ENCODE measurements around the gene ELF2. TPM values are rescaled to one million over a fixed set of nuclear protein-coding genes. Genes with fewer than 3 reads are reported as not detected.

ELF2 gene
- total RNA-seq, 1 donor from 2014 or later: 57.9 TPM

DNA sequence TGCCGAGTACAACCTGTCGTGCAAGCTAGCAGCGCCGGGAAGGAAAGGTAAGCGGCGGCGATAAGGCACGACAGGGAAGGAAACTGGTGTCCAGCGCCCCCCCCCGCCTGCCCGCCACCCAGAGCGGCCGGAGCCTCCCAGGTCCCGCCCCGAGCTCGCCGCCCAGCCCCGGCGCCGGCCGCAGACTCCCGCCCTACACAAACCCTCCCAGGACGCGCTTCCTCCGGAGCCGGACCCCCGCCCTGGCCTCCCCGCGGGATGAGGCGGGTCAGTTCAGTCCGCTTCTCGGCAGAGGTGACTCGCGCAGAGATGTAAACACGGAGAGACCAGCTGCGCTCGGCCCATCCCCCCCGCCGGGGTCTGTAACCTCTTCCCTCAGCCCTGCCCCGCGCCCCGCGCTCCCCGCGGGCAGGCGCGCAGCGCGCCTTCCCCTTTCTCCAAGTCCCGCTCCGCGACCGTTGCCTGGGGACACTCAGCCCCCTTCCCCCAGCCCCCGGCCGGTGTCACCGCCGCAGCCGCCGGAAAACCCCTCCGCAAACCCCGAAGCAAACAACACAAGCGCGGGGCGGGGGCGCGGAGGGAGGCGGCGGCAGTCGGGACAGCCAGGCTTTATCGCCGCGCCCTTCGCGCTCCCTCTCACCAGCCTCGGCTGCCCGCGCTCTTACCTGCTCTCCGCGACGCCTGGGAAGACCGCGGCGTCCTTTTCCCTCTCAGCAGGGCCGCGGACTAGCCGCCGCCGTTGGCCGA is 543 bp downstream of the ELF2 start:
- peaks cover 2% of the 10 kb centered on the region for H3K36me3 Mint-ChIP-seq (ENCODE audit: low read depth)
- CTCF ChIA-PET: interaction anchor here (0.7 to 1.7 kb wide), 4 partner anchors 9 to 119 kb away, joined by 3 to 8 read pairs (median 3); no protein-coding TSS in a partner anchor
- ATAC-seq (ENCODE audit: low read depth) (peak; percentile 31), DNase-seq (peak; percentile 74)
- peaks cover 28% of the 10 kb centered on the region for H3K4me1 Mint-ChIP-seq
- H3K27ac Mint-ChIP-seq: peak overlapping the region; percentile 86
- POLR2A ChIA-PET: interaction anchor here (0.5 to 4.4 kb wide), 19 partner anchors 9 to 380 kb away, joined by 3 to 74 read pairs (median 8); partner anchors contain the start of genes NAA15, NDUFC1, NOCT and SETD7
- TF ChIP-seq, protein P1, sequence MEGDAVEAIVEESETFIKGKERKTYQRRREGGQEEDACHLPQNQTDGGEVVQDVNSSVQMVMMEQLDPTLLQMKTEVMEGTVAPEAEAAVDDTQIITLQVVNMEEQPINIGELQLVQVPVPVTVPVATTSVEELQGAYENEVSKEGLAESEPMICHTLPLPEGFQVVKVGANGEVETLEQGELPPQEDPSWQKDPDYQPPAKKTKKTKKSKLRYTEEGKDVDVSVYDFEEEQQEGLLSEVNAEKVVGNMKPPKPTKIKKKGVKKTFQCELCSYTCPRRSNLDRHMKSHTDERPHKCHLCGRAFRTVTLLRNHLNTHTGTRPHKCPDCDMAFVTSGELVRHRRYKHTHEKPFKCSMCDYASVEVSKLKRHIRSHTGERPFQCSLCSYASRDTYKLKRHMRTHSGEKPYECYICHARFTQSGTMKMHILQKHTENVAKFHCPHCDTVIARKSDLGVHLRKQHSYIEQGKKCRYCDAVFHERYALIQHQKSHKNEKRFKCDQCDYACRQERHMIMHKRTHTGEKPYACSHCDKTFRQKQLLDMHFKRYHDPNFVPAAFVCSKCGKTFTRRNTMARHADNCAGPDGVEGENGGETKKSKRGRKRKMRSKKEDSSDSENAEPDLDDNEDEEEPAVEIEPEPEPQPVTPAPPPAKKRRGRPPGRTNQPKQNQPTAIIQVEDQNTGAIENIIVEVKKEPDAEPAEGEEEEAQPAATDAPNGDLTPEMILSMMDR (IDR thresholded peaks at IDR 0.05): no peak
- H3K27me3 Mint-ChIP-seq: no peaks in the 10 kb centered on the region
- no peaks in the 10 kb centered on the region for H3K9me3 Mint-ChIP-seq
- intact Hi-C loops (cut with micrococcal nuclease): loop anchor here (1.0 to 5.0 kb wide), 8 partner anchors 34 to 1348 kb away; partner anchors contain the start of genes ELMOD2 and NAA15
- peak overlapping the region; percentile 93 for H3K4me3 Mint-ChIP-seq

- Mint-ChIP-seq H3K4me1 (peaks cover 28% of the 10 kb centered on the region), H3K9me3 (no peaks in the 10 kb centered on the region), H3K36me3 (ENCODE audit: low read depth) (peaks cover 2% of the 10 kb centered on the region), H3K4me3 (peak overlapping the region; percentile 93), H3K27ac (peak overlapping the region; percentile 64), H3K27me3 (no peaks in the 10 kb centered on the region)
- POLR2A ChIA-PET: interaction anchor here (0.9 to 4.4 kb wide), 13 partner anchors 11 to 380 kb away, joined by 3 to 74 read pairs (median 9); partner anchors contain the start of genes NAA15, NDUFC1 and NOCT
- TF ChIP-seq, protein P1 (IDR thresholded peaks at IDR 0.05): no peak
- ATAC-seq (ENCODE audit: low read depth) (no peak), DNase-seq (no peak)
- intact Hi-C loops (cut with micrococcal nuclease): loop anchor here (1.0 to 5.0 kb wide), 6 partner anchors 33 to 1349 kb away; partner anchors contain the start of gene ELMOD2
- CTCF ChIA-PET: interaction anchor here (0.7 to 1.2 kb wide), 3 partner anchors 8 to 120 kb away, joined by 3 read pairs; no protein-coding TSS in a partner anchor
Observed at GRCh38 chr4:139175646-139176301, 1.2 kb downstream of the ELF2 start.

GRCh38 chr4:139171876-139172691 is 4.9 kb downstream of the ELF2 start:
- Mint-ChIP-seq H3K27ac (no peak overlapping the region), H3K4me1 (peaks cover 31% of the 10 kb centered on the region), H3K4me3 (no peak overlapping the region), H3K9me3 (no peaks in the 10 kb centered on the region), H3K36me3 (ENCODE audit: low read depth) (no peaks in the 10 kb centered on the region), H3K27me3 (no peaks in the 10 kb centered on the region)
- intact Hi-C loops (cut with micrococcal nuclease): no loop called here
- DNase-seq (no peak), ATAC-seq (ENCODE audit: low read depth) (no peak)
- CTCF ChIA-PET: no interaction called here
- TF ChIP-seq, protein P1 (IDR thresholded peaks at IDR 0.05): no peak
- POLR2A ChIA-PET: interaction anchor here (0.7 to 0.9 kb wide), 2 partner anchors 17 to 99 kb away, joined by 3 read pairs; no protein-coding TSS in a partner anchor

- Mint-ChIP-seq H3K9me3 (no peaks in the 10 kb centered on the region), H3K36me3 (ENCODE audit: low read depth) (no peaks in the 10 kb centered on the region), H3K27me3 (no peaks in the 10 kb centered on the region), H3K4me1 (peaks cover 30% of the 10 kb centered on the region), H3K27ac (no peak overlapping the region), H3K4me3 (no peak overlapping the region)
- ATAC-seq (ENCODE audit: low read depth) (no peak), DNase-seq (no peak)
- TF ChIP-seq, protein P1 (IDR thresholded peaks at IDR 0.05): no peak
- POLR2A ChIA-PET: interaction anchor here (0.7 to 0.9 kb wide), 2 partner anchors 16 to 130 kb away, joined by 3 read pairs; partner anchors contain the start of gene NAA15
- CTCF ChIA-PET: no interaction called here
- intact Hi-C loops (cut with micrococcal nuclease): no loop called here
Observed at GRCh38 chr4:139170932-139171331, 6.1 kb downstream of the ELF2 start.
